NB4 (cell line): ENCODE data around the gene LRRN4CL.

Experiments used
- DNase-seq: peaks from one replicate; pipeline ENCODE4 v3.0.0; 2010; ENCODE audit warnings: low read depth
- H3K4me3 ChIP-seq: one replicate; pipeline ENCODE4 v1.5.1; 2011; ENCODE audit warnings: mild to moderate bottlenecking, low read depth, low read length, moderate library complexity
- MYC ChIP-seq: IDR thresholded peaks from 2 replicates; pipeline ENCODE4 v1.6.1; 2011; ENCODE audit warnings: low read depth, low read length
- POLR2A ChIP-seq: IDR thresholded peaks from 2 replicates; pipeline ENCODE4 v1.6.1; 2011; ENCODE audit warnings: mild to moderate bottlenecking; ENCODE audit not compliant: insufficient read length; ENCODE audit errors: extremely low read depth
- TF ChIP-seq, protein P1 (sequence below): IDR thresholded peaks from one replicate; pipeline ENCODE4 v1.5.1; 2012; ENCODE audit warnings: low read depth, low read length
- TF ChIP-seq, protein P2 (sequence below): IDR thresholded peaks from 2 replicates; pipeline ENCODE4 v1.6.1; 2011; ENCODE audit warnings: low read depth, low read length

LRRN4CL gene

DNA sequence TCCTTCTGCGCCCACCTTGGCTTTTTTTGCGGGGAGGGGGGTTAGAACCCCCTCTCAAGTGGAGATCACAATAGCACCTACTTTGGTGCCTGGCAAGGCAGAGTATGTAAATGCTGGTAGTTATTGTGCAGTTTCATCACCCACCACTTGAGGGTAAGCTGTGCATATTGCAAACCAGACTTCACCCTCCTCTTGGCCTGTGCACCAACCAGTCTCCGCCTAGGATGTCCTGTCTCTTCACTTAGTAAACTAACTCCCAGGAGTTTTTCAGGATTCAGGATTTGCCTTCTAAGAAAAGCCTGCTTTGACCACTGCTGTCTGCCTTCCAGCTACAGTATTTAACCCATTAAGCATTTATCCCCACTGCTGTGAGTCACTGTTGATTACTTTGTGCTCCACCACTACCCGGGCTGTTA lies 8.5 kb downstream of the LRRN4CL start:
- TF ChIP-seq, protein P1, sequence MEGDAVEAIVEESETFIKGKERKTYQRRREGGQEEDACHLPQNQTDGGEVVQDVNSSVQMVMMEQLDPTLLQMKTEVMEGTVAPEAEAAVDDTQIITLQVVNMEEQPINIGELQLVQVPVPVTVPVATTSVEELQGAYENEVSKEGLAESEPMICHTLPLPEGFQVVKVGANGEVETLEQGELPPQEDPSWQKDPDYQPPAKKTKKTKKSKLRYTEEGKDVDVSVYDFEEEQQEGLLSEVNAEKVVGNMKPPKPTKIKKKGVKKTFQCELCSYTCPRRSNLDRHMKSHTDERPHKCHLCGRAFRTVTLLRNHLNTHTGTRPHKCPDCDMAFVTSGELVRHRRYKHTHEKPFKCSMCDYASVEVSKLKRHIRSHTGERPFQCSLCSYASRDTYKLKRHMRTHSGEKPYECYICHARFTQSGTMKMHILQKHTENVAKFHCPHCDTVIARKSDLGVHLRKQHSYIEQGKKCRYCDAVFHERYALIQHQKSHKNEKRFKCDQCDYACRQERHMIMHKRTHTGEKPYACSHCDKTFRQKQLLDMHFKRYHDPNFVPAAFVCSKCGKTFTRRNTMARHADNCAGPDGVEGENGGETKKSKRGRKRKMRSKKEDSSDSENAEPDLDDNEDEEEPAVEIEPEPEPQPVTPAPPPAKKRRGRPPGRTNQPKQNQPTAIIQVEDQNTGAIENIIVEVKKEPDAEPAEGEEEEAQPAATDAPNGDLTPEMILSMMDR, result peak; percentile 49
- no peak for TF ChIP-seq POLR2A
- TF ChIP-seq, protein P2, sequence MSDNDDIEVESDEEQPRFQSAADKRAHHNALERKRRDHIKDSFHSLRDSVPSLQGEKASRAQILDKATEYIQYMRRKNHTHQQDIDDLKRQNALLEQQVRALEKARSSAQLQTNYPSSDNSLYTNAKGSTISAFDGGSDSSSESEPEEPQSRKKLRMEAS, result no peak
- no peak overlapping the region for H3K4me3 ChIP-seq
- DNase-seq, result peak; percentile 88

GRCh38 chr11:62678770-62679696 lies 10.3 kb downstream of the LRRN4CL start, which contains the start of gene UBXN1:
Gene UBXN1 (minus strand): TSS chr11:62679073. CDS start chr11:62678923, 150 bp downstream.
- DNase-seq, result peak; percentile 96
- TF ChIP-seq, protein P1, result no peak
- TF ChIP-seq POLR2A (peak; percentile 76), MYC (peak; percentile 71)
- TF ChIP-seq, protein P2, result peak; percentile 97
- peak within 1 kb of the TSS; percentile 89 for H3K4me3 ChIP-seq

GRCh38 chr11:62678433-62678769 lies 10.9 kb downstream of the LRRN4CL start:
- DNase-seq, result no peak
- TF ChIP-seq, protein P2, result no peak
- TF ChIP-seq POLR2A (no peak), MYC (no peak)
- TF ChIP-seq, protein P1, result no peak
- H3K4me3 ChIP-seq, result peak overlapping the region; percentile 89

- no peak for DNase-seq
- H3K4me3 ChIP-seq, result peak overlapping the region; percentile 89
- TF ChIP-seq, protein P2, result no peak
- TF ChIP-seq POLR2A, result no peak
- TF ChIP-seq MYC, result no peak
- TF ChIP-seq, protein P1, result no peak
Observed at GRCh38 chr11:62677714-62678113, 11.6 kb downstream of the LRRN4CL start.

GRCh38 chr11:62677156-62677555 lies 12.2 kb downstream of the LRRN4CL start:
- H3K4me3 ChIP-seq, result no peak overlapping the region
- TF ChIP-seq, protein P2, result no peak
- TF ChIP-seq MYC (no peak), POLR2A (no peak)
- TF ChIP-seq, protein P1, result no peak
- no peak for DNase-seq
